HuH-7 (cell line): ENCODE results near the gene DUSP5.

Experiments used
- DNase-seq: peaks from one replicate; pipeline ENCODE4 v3.0.0; 2011; ENCODE audit warnings: low spot score

DUSP5 gene

DNA sequence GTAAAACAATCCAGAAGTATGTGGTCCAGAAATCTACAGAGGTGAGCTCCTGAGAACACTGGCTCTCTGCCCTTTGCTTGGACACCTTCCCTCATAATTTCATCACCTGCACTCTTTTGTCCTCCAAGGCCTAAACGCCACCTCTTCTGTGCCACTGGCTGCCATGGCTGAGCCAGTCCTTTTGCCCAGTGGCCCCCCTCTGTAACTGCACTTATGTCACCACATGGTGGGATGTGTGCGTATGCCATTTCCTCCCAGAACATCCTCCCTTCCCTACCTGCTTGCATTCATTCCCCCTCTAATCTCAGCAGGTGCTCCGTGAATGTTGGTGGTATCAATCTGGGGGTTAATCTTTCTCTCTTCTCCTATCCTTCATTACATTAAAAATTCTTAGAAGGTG lies 17.3 kb upstream of the DUSP5 start:
- no peak for DNase-seq

DNA sequence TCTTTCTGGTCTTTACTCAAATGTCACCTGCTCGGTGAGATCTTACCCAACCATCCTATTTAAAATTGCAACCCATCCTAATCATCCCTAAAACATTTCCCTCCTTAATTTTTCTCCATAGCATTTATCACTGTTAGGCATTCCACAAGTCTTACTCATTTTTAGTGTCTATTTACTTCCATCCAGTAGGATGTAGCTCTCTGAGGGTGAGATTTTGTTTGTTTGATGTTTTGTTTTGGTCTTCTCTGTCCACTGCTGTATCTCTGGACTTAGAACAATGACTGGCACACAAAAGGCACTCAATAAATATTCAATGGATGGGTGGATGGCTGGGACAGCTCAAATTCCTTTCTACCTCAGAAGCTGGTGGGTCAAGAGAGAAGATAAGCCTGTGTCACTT lies 15.8 kb upstream of the DUSP5 start:
- DNase-seq = no peak

DNA sequence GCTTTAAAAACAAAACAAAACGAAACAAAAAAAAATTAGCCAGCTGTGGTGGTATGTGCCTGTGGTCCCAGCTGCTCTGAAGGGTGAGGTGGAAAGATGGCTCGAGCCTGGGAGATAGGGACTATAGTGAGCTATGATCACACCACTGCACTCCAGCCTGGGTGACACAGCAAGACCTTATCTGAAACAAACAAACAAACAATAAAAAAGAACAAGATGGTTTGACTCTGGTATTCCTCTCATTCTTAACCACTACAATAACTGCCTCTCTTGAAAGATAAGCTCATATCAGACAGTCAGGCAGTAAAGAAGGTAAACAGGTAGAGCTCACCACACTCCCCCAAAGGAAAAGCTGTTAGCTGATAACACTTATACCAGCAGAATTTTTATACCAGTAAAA lies 14.1 kb upstream of the DUSP5 start:
- no peak for DNase-seq

DNA sequence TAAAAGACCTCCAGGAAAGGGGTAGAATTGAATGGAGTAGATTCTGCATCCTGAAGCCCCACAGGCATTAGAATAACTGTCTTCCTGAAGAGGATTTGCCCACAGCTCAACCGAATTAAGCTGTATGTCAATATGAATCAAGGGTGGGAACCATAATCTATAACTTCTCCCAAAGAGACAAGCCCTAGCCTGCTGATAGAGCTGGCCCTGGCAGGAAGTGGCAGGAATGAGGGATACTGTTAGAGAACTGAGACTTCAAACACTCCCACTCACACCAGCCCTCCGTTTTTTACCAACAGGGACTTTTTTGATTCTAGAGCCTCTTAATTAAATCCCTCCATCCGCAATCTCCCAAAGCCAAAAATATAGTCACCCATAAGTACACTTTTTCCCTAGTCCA lies 12.2 kb upstream of the DUSP5 start:
- no peak for DNase-seq

GRCh38 chr10:110486680-110487410 lies 10.9 kb upstream of the DUSP5 start:
- no peak for DNase-seq

DNA sequence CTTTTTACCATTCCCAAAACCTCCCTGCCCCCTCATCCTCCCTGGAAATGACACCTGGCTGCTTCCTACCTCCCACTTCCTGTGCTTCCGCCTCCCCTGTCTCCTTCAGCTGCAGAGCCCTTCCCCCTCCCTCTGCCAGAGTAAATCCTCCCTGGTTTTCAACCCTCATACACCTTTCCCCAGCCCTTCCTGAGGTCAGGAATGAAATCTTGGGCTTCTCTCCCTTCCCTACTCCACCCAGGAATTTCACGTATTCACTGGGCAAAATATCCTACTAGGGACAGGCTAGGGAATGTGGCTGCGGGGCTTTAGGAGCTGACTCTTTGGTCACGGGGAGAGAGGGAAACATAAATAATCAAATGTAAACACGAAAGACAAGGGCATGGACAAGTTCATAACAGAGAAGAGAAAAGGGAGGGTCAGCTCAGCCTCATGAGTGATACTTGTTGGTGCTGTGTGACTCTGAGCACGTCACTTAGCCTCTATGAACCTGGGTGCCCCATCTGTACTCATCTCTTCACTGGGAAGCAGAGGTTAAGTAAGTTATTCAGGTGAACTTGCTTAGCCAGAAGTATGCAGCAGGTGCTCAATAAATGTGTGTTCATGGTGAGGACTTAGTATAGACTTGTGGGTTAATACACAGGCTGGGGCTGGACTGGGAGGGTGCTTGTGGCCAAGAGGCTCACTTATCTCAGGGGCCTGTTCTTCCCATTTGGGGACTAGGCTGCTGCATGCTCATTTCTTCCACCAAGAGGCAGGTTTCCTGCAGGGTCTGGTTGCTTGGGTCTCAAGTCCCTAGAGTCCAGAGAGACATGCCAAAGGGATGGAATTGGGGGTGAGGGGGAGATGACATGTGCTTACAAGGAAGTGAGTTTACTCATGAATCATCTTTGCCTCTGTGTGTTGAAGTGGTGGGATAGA lies 10.0 kb upstream of the DUSP5 start:
- no peak for DNase-seq

- DNase-seq = no peak
Observed at GRCh38 chr10:110488332-110488681, 9.4 kb upstream of the DUSP5 start.

DNA sequence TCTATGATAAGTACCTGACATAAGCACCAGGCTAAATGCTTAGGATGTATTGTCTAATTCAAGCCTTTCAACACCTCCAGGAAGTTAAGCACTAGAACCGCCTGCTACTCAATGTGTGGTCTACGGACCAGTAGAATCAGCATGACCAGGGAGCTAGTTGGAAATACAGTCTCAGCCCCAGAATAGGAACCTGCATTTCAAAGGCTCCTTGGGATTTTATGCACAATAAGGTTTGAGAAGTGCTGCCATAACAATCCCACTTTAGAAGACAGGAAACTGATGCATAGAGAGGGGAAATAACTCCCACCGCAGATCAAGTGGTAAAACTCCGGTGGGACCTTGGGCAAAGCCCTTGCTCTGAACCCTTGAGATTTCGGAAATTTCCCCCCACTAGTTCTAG lies 8.8 kb upstream of the DUSP5 start:
- DNase-seq = no peak

DNA sequence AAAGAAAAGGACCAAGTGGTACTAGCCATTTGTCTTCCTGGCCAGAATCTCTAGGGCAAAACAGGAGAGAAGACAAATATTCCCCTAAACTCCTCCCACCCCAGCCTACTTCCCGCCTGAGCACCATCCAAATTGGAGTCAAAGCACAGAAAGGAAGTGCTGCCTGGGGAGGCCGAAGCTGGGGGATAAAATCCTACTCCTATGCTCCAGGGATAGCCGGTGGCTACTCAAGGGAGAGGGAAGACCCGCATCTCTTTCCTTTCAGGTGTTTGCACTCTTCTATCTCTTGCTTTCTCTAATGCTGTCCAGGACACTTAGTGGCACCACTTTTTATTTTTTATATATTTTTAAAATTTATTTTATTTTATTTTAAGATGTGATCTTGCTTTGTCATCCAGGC lies 7.1 kb upstream of the DUSP5 start:
- no peak for DNase-seq

DNA sequence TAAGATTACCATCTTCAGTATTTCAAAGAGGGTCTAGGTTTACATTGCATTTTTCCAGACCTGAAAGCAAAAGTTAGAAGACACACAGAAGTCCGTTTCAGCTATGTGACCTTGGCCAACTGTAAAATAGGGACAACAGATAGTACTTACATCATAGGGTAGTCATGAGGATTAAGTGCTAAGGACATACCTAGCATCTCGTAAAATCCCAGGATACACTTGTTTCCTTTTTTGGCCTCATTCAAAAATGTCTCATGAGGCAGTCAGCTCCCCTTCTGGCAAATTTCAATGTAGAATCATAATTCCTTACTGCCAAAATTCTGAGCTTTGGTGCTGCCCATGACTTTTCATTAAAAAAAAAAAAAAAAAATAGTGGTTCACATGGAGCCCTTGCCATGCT lies 6.4 kb upstream of the DUSP5 start:
- DNase-seq = no peak

- DNase-seq = no peak
Observed at GRCh38 chr10:110492069-110492822, 5.5 kb upstream of the DUSP5 start.

DNA sequence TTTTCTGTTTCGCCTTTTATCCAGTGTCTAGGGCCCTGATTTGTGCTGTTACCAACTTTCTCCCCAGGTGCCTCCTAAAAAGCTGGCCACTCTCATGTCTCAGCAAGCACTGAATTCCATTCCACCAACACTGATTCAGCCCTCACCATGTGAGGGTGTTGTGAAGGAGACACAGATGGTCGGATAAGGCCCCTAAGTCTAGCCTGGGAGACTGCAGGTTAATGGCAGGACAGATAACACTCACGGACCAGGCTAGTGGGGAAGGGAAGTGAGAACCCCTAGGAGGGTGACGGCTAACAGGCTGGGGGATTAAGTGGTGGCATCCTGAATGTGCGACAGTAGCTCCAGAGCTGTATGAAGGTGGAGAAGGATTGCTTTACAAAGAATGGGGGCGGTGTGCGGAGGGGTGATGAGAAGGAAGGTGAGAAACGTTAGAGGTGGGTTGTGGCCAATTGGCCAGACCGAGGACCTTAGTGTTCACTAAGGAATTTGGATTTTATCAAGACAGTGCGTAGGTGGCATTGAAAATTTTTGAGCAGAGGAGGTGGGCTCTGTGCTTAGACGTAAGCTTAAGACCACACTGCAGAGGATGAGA lies 3.8 kb upstream of the DUSP5 start:
- no peak for DNase-seq

GRCh38 chr10:110494532-110494931 lies 3.2 kb upstream of the DUSP5 start:
- no peak for DNase-seq

DNA sequence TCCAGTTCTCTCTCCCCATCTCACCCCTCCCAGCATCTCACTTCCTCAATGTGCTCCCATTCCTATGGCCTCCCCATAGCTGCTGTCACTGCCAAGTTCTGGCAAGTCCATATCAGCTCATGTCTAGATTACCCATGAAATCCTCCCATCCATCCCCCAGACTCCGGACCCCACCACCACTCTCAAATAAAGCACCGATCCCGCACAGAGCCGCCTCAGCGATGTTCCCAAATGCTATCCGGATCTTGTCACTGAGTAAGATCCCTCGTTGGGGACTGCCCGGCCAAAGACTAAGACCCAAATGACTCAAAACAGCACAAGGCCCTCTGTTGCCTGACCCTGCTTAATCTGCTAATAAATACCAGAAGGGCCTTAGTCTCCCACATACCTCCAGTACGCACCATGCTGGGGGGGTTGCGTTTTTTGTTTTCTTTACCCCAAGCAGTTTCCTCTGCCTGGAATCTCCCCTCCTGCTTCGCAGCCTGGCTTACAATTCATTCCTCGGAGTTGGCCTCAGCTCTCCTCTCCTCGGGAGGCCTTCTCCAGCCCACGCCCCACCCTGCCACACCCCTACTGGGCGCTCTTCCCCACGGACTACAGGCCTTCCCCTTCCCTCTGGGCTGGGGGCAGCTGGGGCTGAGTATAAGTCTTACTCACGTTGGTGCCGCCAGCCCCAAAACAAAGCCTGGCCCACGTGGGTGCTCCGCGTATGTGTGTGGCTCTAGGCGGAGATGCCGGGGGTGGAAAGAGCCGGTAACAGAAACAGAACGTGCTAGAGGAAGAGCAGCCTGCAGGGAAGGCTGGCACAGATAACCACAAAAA lies 1.8 kb upstream of the DUSP5 start:
- DNase-seq = no peak

- no peak for DNase-seq
Observed at GRCh38 chr10:110496553-110497437, 912 bp upstream of the DUSP5 start.

DNA sequence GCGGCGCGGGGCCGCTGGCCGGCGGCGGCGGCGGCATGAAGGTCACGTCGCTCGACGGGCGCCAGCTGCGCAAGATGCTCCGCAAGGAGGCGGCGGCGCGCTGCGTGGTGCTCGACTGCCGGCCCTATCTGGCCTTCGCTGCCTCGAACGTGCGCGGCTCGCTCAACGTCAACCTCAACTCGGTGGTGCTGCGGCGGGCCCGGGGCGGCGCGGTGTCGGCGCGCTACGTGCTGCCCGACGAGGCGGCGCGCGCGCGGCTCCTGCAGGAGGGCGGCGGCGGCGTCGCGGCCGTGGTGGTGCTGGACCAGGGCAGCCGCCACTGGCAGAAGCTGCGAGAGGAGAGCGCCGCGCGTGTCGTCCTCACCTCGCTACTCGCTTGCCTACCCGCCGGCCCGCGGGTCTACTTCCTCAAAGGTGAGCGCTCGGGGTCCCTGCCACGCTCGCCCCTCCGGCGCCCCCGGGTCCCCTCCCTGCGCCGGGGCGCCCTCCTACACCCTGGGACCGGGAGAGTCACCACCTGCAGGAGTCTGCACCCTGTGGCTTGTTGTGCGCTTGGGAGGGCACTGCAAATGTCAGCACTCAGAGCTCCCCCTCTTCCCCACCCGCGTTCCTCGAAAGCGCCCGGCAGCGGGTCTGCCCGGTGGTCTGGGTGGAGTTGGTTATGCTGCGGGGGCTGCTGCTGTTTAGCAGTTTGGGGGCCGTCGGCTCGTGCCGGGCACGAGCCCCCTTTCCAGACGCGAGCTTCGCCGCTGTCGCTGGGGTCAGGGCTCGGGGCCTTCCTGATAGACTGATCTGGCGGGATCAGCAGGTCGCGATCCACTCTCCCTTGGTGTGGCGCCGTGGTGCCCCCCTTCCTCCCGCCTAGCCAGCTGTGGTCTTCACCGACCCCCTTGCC lies 627 bp downstream of the DUSP5 start:
- no peak for DNase-seq

- DNase-seq = no peak
Observed at GRCh38 chr10:110498982-110499795, 1.5 kb downstream of the DUSP5 start.

- no peak for DNase-seq
Observed at GRCh38 chr10:110499796-110500514, 2.2 kb downstream of the DUSP5 start.
